Hindlimb muscle (tissue), 1 donor: Measurements from ENCODE around the gene GRM7. TPM values are rescaled to one million over a fixed set of nuclear protein-coding genes. Genes with fewer than 3 reads are reported as not detected.

Source experiments
- DNase-seq: peaks from one replicate; pipeline ENCODE4 v3.0.0-alpha.2; 2013
- polyA plus RNA-seq: library from polyadenylated mRNA; unstranded; fragments of 120-200 nt; gene quantifications from one replicate; pipeline ENCODE4 v1.2.1, GENCODE V29; 2013; ENCODE audit not compliant: insufficient read length

Gene GRM7
- polyA plus RNA-seq, 1 donor, result not detected

DNA sequence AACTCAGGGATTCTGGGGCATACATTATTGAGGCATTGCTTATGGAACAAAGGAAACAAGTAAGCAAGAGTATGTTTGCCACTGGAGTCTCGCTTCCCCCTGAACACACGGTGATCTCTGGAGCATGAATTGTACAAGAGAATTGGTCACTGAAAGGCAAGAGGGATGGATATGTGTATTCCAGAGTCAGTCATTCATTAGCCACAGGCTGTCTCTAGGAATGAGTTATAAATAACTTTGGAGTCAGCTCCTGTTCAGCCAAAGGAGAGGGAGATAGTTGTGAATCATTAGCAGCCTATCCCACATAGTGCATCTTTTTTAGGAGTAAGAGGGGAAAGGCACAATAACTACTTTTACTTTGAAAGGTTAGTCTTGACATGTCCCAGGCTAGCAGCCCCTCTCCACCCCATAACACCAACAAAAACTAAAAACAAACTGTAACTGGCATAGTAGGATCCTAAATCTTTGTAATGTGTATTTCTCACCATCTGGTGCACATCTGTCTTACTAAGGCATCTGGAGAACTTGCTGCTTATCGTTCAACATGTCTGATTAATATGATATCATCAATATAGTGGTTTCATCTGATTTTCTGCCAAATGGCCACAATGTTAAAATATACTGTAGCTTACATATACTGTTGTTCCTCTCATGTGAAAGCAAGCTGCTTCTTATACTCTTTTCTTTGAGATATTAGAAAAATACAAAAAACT is 462.2 kb downstream of the GRM7 start:
- no peak for DNase-seq

DNA sequence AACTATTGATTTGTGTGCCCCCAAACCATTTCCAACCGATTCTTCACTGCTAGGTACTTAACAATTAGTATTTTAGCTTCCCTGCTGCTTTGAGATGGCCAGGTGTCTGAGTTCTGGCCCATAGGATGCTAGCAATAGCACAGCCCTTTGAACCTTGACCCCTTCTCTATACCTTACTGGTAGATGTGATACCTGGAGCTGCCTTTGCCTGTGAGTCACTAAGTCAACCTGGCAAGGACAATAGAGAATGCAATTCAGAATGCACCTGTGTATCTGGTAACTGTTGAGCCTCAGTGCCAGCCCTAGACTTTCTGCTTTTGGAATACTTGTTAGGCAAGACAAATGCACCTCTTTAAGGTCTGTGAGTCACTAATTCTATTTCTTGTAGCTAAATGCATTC is 467.4 kb downstream of the GRM7 start:
- DNase-seq, result no peak

DNA sequence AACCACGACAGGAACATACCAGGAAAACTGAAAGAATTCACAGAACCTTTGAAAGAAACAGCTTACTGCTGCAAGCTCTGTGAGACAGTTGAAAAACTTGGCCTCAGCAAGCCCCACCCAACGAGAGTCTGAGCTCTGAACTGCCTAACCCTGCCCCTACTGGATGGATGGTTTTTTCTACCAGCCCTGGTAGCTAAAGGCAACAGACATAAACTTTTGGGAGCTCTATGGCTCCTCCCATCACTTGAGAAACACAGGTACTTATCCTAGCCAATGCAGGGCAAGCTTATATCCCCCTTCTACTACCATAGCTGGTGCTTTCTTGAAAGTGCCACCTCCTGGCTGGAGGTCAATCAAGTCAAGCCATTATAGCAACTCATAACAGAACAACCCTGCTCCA is 471.8 kb downstream of the GRM7 start:
- no peak for DNase-seq

DNA sequence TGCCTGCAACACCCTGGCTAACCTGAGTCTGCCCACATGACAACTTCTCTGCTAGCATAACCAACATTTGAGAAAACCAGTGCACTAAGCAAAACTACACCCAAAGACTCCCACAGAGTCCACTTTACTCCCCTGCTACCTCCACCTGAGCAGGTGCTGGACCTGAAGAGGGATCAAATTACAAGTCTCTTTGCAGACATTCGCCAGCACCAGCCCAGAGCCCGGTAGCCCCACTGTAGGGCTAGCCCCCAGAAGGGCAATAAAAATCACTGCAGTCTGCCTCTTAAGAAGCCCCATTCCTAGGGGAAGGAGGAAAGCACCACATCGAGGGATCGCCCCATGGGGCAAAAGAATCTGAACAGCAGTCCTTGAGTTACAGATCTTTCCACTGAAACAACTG is 472.2 kb downstream of the GRM7 start:
- DNase-seq, result no peak

DNA sequence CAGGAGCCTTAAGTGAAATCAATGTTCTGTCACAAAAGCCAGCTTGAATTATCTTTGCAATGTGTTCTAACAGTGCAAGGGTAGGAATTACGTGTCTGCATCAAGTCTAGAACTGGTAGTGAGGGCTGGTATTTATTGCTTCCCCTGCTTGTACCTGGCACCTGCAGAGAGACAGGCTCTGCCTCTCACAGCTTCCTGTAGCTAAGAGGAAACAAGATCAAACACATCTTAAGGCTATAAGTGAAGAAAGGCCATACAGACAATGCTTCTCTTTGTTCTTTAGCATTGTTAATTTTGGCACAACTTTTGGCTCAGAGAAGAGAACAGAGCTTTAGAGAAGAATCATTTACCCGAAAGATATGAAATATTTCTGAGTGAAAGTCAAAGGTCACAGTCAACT is 479.9 kb downstream of the GRM7 start:
- no peak for DNase-seq

DNA sequence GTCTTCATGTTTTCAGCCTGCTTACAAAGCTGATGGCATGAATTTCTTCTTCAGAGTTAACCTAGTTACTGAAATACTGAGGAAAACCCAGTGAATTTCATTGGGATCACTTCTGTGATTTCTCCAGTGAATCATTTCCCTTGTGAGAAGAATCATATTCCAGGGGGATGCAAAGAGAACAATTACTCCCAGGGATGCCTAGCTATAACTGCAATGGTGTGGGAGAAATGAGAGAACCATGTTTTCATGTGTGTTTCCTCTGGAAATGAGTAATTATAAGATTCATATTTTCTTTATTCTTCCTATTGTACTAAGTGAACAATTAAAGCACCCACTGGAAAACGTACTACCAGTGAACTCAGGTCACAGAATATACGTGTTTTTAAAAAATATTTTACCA is 485.4 kb downstream of the GRM7 start:
- no peak for DNase-seq

DNA sequence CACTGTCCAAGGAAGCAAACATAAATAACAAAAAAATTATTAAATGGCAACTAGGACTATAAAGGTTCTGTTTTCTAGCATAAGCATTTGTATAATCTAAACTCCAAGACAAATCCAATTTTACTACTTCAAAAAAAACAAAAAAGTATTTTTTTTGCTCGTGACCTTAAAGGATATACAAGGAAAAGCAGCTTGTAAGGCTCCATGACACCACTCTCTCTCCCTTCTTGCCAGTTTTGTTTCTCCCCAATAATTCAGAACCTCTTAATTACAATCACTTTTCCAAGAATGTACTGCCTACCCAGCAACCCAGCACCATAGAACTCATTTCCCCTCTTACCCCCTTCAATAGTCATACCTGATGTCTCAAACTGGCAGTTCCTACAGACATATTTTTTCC is 496.2 kb downstream of the GRM7 start:
- DNase-seq, result no peak

DNA sequence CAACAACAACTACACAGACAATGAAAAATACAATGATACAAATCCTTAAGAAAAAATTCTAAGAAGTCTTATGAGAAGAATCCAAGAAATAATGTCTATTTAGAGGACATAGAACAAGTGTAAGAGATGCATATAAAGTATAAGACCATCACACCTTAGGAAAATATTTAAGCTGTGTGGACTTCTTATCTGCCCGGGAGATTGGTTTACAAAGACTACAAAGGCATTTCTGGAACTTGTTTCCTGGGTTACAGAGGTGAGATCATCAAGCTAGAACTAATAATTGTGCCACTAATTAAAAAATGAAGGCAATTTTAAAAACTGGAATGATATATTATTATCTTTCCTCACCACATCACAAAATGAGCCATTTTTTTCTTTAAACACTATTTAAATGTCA is 507.1 kb downstream of the GRM7 start:
- DNase-seq, result no peak

DNA sequence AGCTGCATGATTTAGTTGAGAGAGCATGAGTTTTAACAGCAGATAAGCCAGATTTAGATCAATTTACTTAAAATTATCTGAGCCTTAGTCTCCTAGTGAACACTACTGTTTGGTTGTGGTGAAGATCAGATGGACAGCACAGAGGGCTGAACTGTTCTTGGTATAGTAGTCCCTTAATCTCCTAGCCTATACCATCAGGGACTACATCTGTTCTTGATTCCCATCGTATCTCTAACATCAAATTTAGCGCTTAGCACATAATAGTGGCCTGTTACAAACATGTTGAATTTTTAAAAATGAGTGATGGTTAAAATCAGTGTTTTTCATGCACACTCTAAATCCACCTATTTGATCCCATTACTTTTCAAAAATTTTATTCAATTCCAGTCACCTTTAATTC is 507.7 kb downstream of the GRM7 start:
- DNase-seq, result no peak

DNA sequence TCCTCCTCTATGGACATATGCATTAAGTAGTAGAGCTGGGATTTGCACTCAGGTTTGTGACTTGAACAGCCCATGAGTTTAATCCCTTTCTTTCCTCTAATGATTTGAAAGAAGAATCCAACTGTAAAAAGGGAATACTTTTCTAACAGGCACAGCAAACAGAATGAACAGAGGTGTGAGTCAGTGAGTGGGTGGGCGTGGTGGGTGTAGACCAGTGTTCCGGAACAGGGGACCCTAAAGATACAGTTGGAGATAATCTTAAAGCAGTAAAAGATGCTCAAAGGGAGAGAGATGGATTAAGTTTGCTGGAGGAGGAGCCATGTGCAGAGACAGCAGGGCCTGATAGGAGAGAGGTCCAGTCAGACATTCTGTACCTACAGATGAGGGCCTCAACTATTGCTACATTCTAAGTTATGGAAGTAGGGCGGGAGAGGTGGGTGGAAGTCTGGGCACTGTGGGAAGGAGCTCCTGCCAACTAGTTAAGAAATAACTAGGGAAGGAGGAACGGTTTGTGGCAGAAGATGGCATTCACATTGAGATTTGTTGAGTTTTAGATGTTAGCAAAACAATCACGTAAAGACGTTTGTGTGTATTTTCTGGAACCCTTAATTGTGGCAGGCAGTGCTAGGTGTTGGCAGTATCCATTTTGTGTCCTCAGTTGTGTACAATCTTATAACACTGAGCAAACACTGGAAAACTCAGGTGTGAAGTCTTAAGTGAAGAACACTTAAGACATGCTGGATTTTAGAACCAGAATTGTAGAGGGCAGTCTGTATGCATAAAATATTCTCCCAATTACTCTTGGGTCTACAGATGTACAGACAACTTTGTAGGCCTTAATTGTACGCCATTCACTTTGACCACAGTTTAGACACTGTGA is 511.0 kb downstream of the GRM7 start:
- no peak for DNase-seq

DNA sequence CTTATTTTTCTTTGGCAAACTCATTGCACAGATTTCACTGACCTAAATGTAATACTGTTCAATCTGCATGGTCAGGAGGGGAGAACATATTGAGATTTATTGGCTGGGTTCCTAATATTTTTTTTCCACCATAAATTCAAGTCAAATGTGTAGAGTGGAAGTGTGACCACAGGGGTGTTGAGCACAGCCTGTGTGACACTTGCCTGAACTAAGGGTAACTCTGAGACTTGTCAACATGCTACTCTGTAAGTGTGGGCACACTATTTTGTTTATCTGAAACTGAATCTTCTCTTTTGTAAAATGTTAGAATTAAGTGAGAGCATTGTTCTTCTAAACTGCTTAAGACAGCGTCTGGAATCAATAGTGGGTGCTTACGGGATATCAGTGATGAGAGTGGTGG is 516.2 kb downstream of the GRM7 start:
- no peak for DNase-seq

DNA sequence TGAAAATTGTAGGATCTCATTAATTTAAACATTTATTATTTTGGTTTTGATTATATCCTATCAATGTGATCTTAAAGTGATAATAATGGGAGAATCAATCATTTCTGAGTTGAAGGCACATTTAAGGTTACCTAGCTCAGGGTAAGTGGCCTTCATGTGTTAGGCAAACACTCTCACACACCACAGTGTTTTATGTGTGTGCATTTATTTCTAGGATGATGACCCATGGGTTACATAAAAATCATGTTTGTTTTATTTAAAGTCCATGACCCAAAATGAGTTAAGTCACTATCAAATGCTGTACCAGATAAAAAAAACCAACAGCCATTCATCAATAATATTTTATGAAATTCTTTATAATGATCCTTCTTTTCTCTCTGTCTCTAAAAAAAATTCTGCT is 520.8 kb downstream of the GRM7 start:
- no peak for DNase-seq

DNA sequence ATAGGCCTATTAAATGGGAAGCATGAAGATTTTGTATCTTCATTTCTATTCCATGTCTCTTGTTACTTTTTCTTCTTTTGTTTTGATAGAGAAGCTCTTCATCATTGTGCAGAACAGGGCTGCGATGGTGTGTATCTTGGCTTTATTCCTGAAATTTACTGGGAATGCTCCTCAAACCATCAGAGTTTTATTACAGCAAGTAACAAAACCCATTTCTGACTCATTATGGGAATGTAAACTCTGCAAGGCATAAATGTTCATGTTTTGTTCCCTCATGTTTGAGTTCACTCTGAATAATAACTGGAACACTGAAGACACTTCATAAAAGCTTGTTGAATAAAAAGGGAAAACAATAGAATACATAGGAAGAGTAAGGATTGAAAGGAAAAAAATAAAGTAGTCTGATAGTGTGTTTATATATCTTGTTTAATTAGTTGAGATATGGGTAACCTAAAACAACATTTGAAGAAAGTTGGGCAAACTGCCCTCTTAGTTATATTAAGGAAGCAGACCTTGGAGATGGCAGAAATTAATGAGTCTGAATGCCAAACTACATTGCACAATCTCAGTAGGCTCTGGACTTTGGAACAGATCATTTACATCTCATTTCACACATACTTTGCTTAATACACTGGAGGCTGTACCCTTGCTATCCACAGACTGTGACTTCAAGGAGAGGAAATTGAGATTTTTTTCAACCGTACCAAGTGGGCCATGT is 521.5 kb downstream of the GRM7 start:
- no peak for DNase-seq

DNA sequence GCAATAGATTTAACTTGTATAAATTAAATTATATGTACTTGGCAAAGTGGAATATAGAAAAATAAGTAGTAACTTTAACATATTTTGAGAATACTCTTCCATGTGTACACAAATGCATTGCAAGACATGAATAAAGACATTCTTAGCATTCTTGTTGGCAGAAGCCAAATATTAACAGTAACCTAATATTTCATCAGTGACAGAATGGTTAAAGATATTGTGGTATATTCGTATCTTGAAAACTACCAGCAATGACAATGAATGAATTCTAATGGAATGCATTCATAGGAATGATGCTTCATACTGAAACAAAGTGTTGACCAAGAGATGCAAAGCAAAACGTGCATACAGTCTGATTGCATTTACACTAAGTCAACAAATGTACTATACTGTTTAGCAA is 524.7 kb downstream of the GRM7 start:
- no peak for DNase-seq

DNA sequence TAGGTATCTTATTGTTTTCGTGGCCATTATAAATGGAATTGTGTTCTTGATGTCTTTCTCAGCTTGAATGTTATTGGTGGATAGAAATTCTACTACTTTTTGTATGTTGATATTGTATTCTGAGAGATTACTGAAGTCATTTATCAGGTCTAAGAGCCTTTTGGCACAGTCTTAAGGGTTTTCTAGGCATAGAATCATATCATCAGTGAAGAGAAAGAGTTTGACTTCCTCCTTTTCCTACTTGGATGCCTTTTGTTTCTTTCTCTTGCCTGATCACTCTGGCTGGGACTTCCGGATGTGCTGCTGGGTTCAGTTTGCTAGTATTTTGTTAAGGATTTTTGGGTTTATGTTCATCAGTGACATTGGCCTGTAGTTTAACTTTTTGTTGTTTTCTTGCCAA is 527.1 kb downstream of the GRM7 start:
- no peak for DNase-seq

DNA sequence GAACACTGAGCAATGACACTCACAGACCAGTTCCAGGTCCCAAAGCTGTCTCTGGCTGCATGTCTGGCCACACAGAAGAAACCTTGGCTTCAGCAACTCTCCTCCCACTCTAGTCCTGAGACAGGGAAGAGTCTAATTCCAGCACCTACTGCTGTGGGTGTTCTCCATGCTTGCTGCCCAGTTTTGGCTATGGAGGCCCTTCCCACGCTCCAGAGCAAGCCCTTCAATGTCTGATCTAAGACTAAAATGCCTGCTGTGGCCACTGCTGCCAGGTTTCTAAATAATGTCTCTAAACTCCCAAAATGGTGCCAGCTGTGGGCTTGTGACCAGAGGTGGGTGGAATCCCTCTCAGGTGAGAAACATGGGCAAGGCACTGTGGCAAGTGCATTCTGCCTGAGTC is 531.3 kb downstream of the GRM7 start:
- DNase-seq, result no peak

DNA sequence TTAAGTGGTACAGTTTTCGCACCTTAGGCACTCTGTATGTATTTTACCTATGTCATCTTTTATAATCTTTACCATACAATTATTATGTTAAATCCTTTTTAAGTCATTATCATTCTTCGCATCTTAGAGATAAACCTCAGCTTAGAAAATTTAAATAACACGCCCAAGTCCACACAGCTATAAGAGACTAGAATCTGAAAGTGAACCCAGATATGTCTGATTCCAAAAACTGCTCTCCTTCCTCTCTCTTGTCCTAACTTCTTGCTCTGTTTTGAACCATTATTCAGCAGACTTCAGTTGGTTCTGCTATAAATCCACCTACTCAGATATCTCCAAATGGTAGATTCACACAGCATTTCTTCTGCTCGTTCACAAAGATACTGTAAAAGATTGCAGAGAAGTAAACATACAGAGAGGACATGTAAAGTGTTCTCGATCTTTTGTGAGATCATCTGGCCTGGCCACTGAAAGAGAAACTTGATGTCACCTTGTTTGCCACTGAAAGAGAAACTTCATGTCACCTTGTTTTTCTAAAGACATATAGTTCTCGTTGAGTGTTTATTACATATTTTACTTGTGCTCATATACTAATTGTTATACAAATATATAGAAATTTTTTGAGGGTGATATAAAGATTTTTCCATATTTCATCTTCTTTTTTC is 533.2 kb downstream of the GRM7 start:
- no peak for DNase-seq

DNA sequence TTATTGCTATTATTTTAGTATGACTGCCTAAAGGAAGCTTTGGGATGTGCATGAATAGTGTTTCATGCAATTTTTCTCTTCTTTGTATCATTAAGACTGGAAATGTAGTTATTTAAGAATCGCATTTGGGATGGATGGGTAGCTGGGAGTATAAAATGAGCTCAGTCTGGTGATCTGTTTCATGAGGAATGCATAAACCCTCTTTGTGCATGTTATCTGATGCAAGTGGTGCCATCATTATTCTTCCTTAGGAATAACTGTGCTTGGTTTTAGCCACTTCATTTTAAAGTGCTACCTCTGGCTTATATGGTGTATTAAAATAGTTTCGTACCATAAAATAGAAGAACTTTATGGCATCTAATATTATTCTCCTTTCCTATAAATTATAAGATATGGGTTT is 535.6 kb downstream of the GRM7 start:
- DNase-seq, result no peak

DNA sequence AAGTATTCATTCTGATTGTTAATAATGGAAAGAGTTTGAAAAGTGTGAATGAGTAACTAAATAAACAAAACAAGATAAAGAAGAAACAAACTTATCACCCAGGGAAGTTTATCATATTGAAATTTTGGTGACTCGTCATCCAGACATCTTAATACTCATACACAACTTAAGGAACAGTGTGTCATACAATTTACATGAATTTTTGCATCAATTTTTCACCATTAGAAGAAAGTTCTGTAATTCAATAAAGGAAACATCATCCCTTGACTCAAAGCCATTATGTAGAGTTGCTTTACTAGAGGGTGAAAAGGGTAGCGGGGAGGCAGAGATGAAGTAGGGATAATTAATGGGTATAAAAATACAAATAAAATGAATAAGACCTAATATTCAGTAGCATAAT is 536.2 kb downstream of the GRM7 start:
- DNase-seq, result no peak

DNA sequence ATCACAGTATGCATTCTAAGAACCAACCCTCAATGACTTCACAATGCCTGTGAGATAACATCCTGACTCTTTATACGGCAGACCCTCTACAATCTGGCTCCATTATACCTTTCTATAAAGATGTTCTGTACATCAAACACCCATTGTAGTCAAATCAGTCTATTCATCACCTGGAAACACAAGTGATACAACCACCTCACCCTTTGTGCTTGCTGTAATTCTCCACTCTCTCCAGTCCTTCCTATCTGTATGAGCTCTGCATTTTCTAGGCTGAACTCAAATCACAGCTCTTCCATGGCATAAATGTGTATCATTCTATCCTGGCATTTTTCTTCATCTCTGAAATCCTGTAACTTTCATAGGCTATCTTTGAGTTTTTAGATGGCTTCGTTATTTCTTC is 539.4 kb downstream of the GRM7 start:
- no peak for DNase-seq

DNA sequence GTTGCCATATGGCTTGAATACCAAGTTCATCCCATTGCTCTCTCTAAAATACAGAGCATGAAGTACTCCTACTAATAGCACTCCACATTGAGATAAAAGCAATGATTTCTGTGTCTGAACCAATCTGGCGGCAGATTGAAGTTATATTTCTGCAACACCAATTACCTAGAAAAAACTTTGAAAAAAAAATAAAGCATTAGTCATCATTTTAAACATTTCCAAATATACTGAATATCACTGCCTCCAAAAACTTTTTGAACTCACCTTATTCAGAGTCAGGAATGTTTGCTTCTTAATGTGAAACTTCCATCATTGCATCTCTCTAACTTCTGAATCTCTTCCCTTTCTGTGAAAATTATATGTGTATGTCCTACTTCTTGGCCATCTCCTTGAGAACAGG is 540.5 kb downstream of the GRM7 start:
- no peak for DNase-seq

DNA sequence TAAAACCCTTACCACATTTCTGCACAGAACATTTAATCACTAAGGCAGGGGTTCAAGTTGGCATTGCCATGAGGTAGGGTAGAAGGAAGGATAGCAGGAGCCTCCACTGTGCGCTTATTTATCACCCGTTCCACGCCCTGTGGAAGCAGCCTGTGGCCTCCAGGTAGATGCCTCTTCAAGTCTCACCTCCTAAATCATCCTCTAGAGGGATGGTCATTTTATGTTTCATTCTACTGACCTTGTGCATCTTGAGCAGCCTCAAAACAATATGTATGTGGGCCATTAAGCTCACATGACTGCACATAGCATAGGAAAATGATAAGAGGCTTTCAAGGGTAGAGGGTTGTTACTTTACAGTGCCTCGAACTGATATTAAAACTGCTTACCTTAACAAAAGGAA is 546.2 kb downstream of the GRM7 start:
- DNase-seq, result no peak

DNA sequence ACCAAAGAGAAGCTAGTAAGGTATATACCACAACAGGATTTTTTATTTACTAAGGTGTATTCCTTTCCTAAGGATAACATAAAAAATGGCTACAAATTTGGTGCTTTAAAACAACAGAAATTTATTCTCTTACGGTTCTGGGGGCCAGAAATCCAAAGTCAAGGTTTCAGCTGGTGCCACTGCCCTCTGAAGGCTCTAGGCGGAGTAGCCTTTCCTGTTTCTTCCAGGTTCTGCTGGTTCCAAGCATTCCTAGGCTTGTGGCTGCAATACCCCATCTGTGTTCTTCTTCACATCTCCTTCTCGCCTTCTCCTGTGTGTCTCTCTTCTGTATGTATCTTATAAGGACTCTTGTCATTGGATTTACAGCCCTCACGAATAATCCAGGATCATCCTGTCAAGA is 549.9 kb downstream of the GRM7 start:
- no peak for DNase-seq
